ENCODE measurements around the gene ADD2. TPM values are rescaled to one million over a fixed set of nuclear protein-coding genes. Genes with fewer than 3 reads are reported as not detected.

ADD2 gene
- total RNA-seq, 6 experiments from 2014 or later = not detected

- Mint-ChIP-seq H3K36me3 (ENCODE audit: low read depth) (no peaks in the 10 kb centered on the region; the same call in 1 of the 2 replicates), H3K4me3 (no peak overlapping the region)
Measured at GRCh38 chr2:70797506-70797905, 29.5 kb upstream of the ADD2 start.

GRCh38 chr2:70796262-70796661 lies 28.3 kb upstream of the ADD2 start:
- H3K36me3 Mint-ChIP-seq (ENCODE audit: low read depth) = no peaks in the 10 kb centered on the region; the same call in 1 of the 2 replicates
- TF ChIP-seq CTCF (IDR thresholded peaks at IDR 0.05) = no peak
- H3K9me3 Mint-ChIP-seq = peaks cover 14% of the 10 kb centered on the region
- H3K4me1 Mint-ChIP-seq (ENCODE audit: low read depth) = no peaks in the 10 kb centered on the region
- DNase-seq = no peak
- peaks cover 36% of the 10 kb centered on the region for H3K27me3 Mint-ChIP-seq (ENCODE audit: insufficient read depth)
- no peak overlapping the region for H3K27ac Mint-ChIP-seq
- no peak overlapping the region for H3K4me3 Mint-ChIP-seq

More at GRCh38 chr2:70797506-70797905, 29.5 kb upstream of the ADD2 start:
- H3K9me3 Mint-ChIP-seq = peaks cover 14% of the 10 kb centered on the region
- H3K27me3 Mint-ChIP-seq (ENCODE audit: insufficient read depth) = peaks cover 36% of the 10 kb centered on the region
- no peaks in the 10 kb centered on the region for H3K4me1 Mint-ChIP-seq (ENCODE audit: low read depth)
- TF ChIP-seq CTCF (IDR thresholded peaks at IDR 0.05) = no peak
- DNase-seq = no peak
- H3K27ac Mint-ChIP-seq = no peak overlapping the region

- Mint-ChIP-seq H3K9me3 (peaks cover 12% of the 10 kb centered on the region), H3K36me3 (ENCODE audit: low read depth) (no peaks in the 10 kb centered on the region; the same call in 1 of the 2 replicates), H3K27ac (no peak overlapping the region), H3K4me3 (no peak overlapping the region), H3K27me3 (ENCODE audit: insufficient read depth) (peaks cover 32% of the 10 kb centered on the region), H3K4me1 (ENCODE audit: low read depth) (no peaks in the 10 kb centered on the region)
- no peak for DNase-seq
- no peak for TF ChIP-seq CTCF (IDR thresholded peaks at IDR 0.05)
Measured at GRCh38 chr2:70795164-70795995, 27.4 kb upstream of the ADD2 start.

DNA sequence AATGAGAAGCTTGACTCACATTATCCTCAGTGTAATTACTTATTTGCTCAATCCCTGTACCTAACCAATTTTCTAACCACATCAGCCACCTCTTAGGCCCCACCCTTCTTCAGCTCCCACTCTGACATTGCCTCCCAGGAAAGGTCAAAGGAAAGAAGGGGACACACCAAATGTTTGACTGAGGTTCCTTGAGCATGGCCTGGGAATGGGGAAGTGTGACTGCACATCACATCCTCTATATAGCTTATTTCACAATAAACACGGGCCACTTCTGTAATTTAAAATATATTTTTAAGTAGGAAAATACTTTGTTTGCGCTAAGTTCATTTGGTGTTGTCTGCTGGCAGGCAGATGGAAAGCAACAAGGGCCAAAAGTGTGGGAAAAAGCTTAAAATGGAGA lies 25.4 kb upstream of the ADD2 start:
- Mint-ChIP-seq H3K4me1 (ENCODE audit: low read depth) (peaks cover 5% of the 10 kb centered on the region; the same call in 1 of the 2 replicates), H3K4me3 (no peak overlapping the region), H3K27ac (no peak overlapping the region), H3K36me3 (ENCODE audit: low read depth) (no peaks in the 10 kb centered on the region), H3K9me3 (no peaks in the 10 kb centered on the region), H3K27me3 (ENCODE audit: insufficient read depth) (peaks cover 35% of the 10 kb centered on the region)
- DNase-seq = no peak
- no peak for TF ChIP-seq CTCF (IDR thresholded peaks at IDR 0.05)

GRCh38 chr2:70790136-70790828 lies 22.3 kb upstream of the ADD2 start, which contains the start of gene FIGLA:
TSS of gene FIGLA (minus strand) at chr2:70790643. CDS start at chr2:70790638, 5 bp downstream.
- Mint-ChIP-seq H3K27ac (no peak within 1 kb of the TSS), H3K36me3 (ENCODE audit: low read depth) (no peaks in the 10 kb centered on the region), H3K27me3 (ENCODE audit: insufficient read depth) (peaks cover 39% of the 10 kb centered on the region), H3K4me3 (peak within 1 kb of the TSS; percentile 58; the same call in 1 of the 2 replicates), H3K4me1 (ENCODE audit: low read depth) (peaks cover 8% of the 10 kb centered on the region; the same call in 1 of the 2 replicates), H3K9me3 (no peaks in the 10 kb centered on the region)
- no peak for DNase-seq
- no peak for TF ChIP-seq CTCF (IDR thresholded peaks at IDR 0.05)
